HepG2 (cell line): Measurements from ENCODE around the gene KRTAP3-2. TPM values are rescaled to one million over a fixed set of nuclear protein-coding genes. Genes with fewer than 3 reads are reported as not detected.

Source experiments
- ADNP ChIP-seq: sonication (generic); formaldehyde crosslinking; IDR thresholded peaks from 2 replicates; pipeline ENCODE4 v1.4.0; 2020; ENCODE audit warnings: missing genetic modification reagents
- CEBPG ChIP-seq: IDR thresholded peaks from 2 replicates; pipeline ENCODE4 v1.6.1; 2016
- FOXP4 ChIP-seq: sonication (generic); formaldehyde crosslinking; IDR thresholded peaks from 2 replicates; pipeline ENCODE4 v1.4.0; 2020; ENCODE audit warnings: missing genetic modification reagents
- MEIS1 ChIP-seq: sonication (generic); formaldehyde crosslinking; IDR thresholded peaks from 2 replicates; pipeline ENCODE4 v1.9.0; 2021; ENCODE audit warnings: mild to moderate bottlenecking, missing genetic modification reagents, moderate library complexity, borderline replicate concordance
- NFE2L1 ChIP-seq: sonication (generic); formaldehyde crosslinking; IDR thresholded peaks from 2 replicates; pipeline ENCODE4 v1.4.0; 2020; ENCODE audit warnings: missing genetic modification reagents, mild to moderate bottlenecking, borderline replicate concordance
- NR2F6 ChIP-seq, 2 experiments: IDR thresholded peaks; 2 replicates each; pipeline ENCODE4 v1.6.1; 2016; ENCODE audit warnings: antibody characterized with exemption in 1 of 2, mild to moderate bottlenecking in 1 of 2
- PHF5A ChIP-seq: IDR thresholded peaks from one replicate; pipeline ENCODE4 v1.6.1; 2018; ENCODE audit warnings: low read depth, missing genetic modification reagents; ENCODE audit not compliant: unreplicated experiment
- PPARG ChIP-seq: conservative IDR thresholded peaks from 2 replicates; pipeline ENCODE4 v1.6.1; 2016; ENCODE audit warnings: missing biosample characterization, missing genetic modification reagents
- RBM39 ChIP-seq: fragments of 200-400 bp; formaldehyde crosslinking; IDR thresholded peaks from one replicate; pipeline ENCODE4 v1.6.1; 2018; ENCODE audit warnings: antibody characterized with exemption, mild to moderate bottlenecking, low read depth, low read length; ENCODE audit not compliant: poor library complexity, severe bottlenecking
- RFX1 ChIP-seq: fragments of 450-650 bp; IDR thresholded peaks from 2 replicates; pipeline ENCODE4 v1.6.1; 2017
- SOX5 ChIP-seq: IDR thresholded peaks from 2 replicates; pipeline ENCODE4 v1.6.1; 2016; ENCODE audit warnings: borderline replicate concordance
- SP4 ChIP-seq: sonication (generic); formaldehyde crosslinking; IDR thresholded peaks from 2 replicates; pipeline ENCODE4 v1.8.1; 2023; ENCODE audit warnings: mild to moderate bottlenecking, missing genetic modification reagents
- SP5 ChIP-seq: IDR thresholded peaks from 2 replicates; pipeline ENCODE4 v1.6.1; 2016; ENCODE audit warnings: low read depth, borderline replicate concordance
- THRA ChIP-seq: sonication (generic); formaldehyde crosslinking; IDR thresholded peaks from 2 replicates; pipeline ENCODE4 v1.4.0; 2020; ENCODE audit warnings: missing genetic modification reagents, borderline replicate concordance
- TRIM24 ChIP-seq: sonication (generic); formaldehyde crosslinking; IDR thresholded peaks from 2 replicates; pipeline ENCODE4 v1.8.0; 2022; ENCODE audit warnings: mild to moderate bottlenecking, missing genetic modification reagents
- ZFYVE20 ChIP-seq: sonication (generic); formaldehyde crosslinking; IDR thresholded peaks from 2 replicates; pipeline ENCODE4 v1.8.0; 2023; ENCODE audit warnings: low read depth, mild to moderate bottlenecking, moderate library complexity, missing genetic modification reagents, borderline replicate concordance
- ZNF510 ChIP-seq: sonication (generic); formaldehyde crosslinking; IDR thresholded peaks from 2 replicates; pipeline ENCODE4 v1.4.0; 2020; ENCODE audit warnings: low read depth, mild to moderate bottlenecking, missing genetic modification reagents
- ZNF776 ChIP-seq: sonication (generic); formaldehyde crosslinking; IDR thresholded peaks from 2 replicates; pipeline ENCODE4 v1.4.0; 2020; ENCODE audit warnings: mild to moderate bottlenecking, missing genetic modification reagents
- ZNF782 ChIP-seq: sonication (generic); formaldehyde crosslinking; IDR thresholded peaks from 2 replicates; pipeline ENCODE4 v1.4.0; 2020; ENCODE audit warnings: missing genetic modification reagents, mild to moderate bottlenecking, borderline replicate concordance
- ZNF792 ChIP-seq: IDR thresholded peaks from 2 replicates; pipeline ENCODE4 v1.6.1; 2016
- ZNF841 ChIP-seq: sonication (generic); formaldehyde crosslinking; IDR thresholded peaks from 2 replicates; pipeline ENCODE4 v1.8.1; 2023; ENCODE audit warnings: missing genetic modification reagents, borderline replicate concordance
- polyA plus RNA-seq, 8 experiments: library from polyadenylated mRNA; depleted of rRNA in 3 of 8; stranded (reverse) in 7 of 8; unstranded in 1 of 8; fragments of >200 nt; fragmentation: Illumina TruSeq in 4 of 8; extraction: Trizol in 4 of 8; gene quantifications; 2 replicates each; pipeline versions ENCODE4 v1.2.1 to v1.2.3, GENCODE V29; 2011 to 2016; ENCODE audit warnings: low read depth in 4 of 8, missing spikeins in 1 of 8, mixed read lengths in 1 of 8; ENCODE audit not compliant: insufficient read depth in 1 of 8
- total RNA-seq, 5 experiments: library from RNA; depleted of rRNA; stranded (reverse); fragments of >200 nt; fragmentation: Illumina TruSeq; extraction: Trizol; gene quantifications; 2 replicates each; pipeline ENCODE4 v1.2.3, GENCODE V29; 2016; ENCODE audit warnings: low read depth in 1 of 5
- TF ChIP-seq, protein P1 (sequence below), 2 experiments: sonication (generic) in 1 of 2; formaldehyde crosslinking in 1 of 2; IDR thresholded peaks; 2 replicates each; pipeline versions ENCODE4 v1.4.0 to v1.6.1; 2016 to 2020; ENCODE audit warnings: borderline replicate concordance in 1 of 2, low read depth in 1 of 2, mild to moderate bottlenecking in 1 of 2, missing genetic modification reagents in 1 of 2
- TF ChIP-seq, protein P2 (sequence below): IDR thresholded peaks from 2 replicates; pipeline ENCODE4 v1.6.1; 2016; ENCODE audit warnings: missing compliant biosample characterization, missing genetic modification reagents, borderline replicate concordance

Gene KRTAP3-2
- total and polyA plus RNA-seq, 2 of the 13 experiments (the other 11 are each of a cell fraction or from before 2014, with no cell fraction given), result not detected

DNA sequence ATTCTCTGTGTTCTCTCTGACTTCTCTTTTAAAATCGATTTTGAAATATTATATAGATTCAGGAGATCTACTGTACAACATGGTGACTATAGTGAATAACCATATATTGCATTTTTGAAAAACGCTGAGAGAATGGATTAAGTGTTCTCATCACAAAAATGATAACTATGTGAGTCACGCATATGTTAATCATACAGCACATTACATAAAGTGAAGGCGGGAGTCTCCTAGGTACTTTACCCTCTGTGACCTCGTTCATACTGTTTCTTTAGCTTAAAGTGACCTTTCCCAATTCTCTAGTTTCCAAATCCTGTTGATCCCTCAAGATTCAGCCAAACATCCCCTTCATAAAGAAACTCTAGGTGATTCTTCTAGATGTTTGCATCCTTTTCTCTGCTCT, 3.1 kb upstream of the KRTAP3-2 start (continued):
- TF ChIP-seq THRA (CRISPR knock-in tag), result peak; percentile 80; the same call in 1 of the 2 replicates
- TF ChIP-seq SP4 (CRISPR knock-in tag), result no peak
- no peak for TF ChIP-seq MEIS1 (CRISPR knock-in tag)
- 0 out of 2 replicates have a peak, but pooled peaks have one; percentile 12 for TF ChIP-seq PPARG (CRISPR knock-in tag)
- TF ChIP-seq, protein P1, sequence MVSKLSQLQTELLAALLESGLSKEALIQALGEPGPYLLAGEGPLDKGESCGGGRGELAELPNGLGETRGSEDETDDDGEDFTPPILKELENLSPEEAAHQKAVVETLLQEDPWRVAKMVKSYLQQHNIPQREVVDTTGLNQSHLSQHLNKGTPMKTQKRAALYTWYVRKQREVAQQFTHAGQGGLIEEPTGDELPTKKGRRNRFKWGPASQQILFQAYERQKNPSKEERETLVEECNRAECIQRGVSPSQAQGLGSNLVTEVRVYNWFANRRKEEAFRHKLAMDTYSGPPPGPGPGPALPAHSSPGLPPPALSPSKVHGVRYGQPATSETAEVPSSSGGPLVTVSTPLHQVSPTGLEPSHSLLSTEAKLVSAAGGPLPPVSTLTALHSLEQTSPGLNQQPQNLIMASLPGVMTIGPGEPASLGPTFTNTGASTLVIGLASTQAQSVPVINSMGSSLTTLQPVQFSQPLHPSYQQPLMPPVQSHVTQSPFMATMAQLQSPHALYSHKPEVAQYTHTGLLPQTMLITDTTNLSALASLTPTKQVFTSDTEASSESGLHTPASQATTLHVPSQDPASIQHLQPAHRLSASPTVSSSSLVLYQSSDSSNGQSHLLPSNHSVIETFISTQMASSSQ (IDR thresholded peaks at IDR 0.05; ENCODE audit: low read depth), result no peak
- TF ChIP-seq, protein P1 (CRISPR knock-in tag; IDR thresholded peaks at IDR 0.05; ENCODE audit: borderline replicate concordance), result peak; percentile 42; the same call in 1 of the 2 replicates
- TF ChIP-seq TRIM24 (CRISPR knock-in tag), result no peak
- peak; percentile 72 for TF ChIP-seq NR2F6 (IDR thresholded peaks at IDR 0.05)
- TF ChIP-seq NR2F6 (CRISPR knock-in tag; IDR thresholded peaks at IDR 0.05), result peak; percentile 71
- TF ChIP-seq NFE2L1 (CRISPR knock-in tag), result no peak
- TF ChIP-seq RFX1, result no peak
- no peak for TF ChIP-seq FOXP4 (CRISPR knock-in tag)
- TF ChIP-seq CEBPG (CRISPR knock-in tag), result 0 out of 2 replicates have a peak, but pooled peaks have one; percentile 15
- TF ChIP-seq ZFYVE20, result no peak
- TF ChIP-seq PHF5A (CRISPR knock-in tag), result no peak
- TF ChIP-seq SOX5 (CRISPR knock-in tag), result peak; percentile 19; the same call in 1 of the 2 replicates
- TF ChIP-seq ZNF841 (CRISPR knock-in tag), result no peak
- TF ChIP-seq SP5, result peak; percentile 53; the same call in 1 of the 2 replicates
- no peak for TF ChIP-seq ADNP
- TF ChIP-seq RBM39, result no peak
- TF ChIP-seq ZNF776 (CRISPR knock-in tag), result no peak
- TF ChIP-seq, protein P2, sequence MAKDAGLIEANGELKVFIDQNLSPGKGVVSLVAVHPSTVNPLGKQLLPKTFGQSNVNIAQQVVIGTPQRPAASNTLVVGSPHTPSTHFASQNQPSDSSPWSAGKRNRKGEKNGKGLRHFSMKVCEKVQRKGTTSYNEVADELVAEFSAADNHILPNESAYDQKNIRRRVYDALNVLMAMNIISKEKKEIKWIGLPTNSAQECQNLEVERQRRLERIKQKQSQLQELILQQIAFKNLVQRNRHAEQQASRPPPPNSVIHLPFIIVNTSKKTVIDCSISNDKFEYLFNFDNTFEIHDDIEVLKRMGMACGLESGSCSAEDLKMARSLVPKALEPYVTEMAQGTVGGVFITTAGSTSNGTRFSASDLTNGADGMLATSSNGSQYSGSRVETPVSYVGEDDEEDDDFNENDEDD, result peak; percentile 40; the same call in 1 of the 2 replicates
- no peak for TF ChIP-seq ZNF510
- TF ChIP-seq ZNF792 (CRISPR knock-in tag), result no peak
- no peak for TF ChIP-seq ZNF782 (CRISPR knock-in tag)
